HCT116 (cell line): Measurements from ENCODE around the gene JSRP1. TPM values are rescaled to one million over a fixed set of nuclear protein-coding genes. Genes with fewer than 3 reads are reported as not detected.

Experiments used
- ATAC-seq: fragments of 200-7000 bp; cut with Tn5 transposase; 2 replicates; pipeline ENCODE4 v1.9.1; 2020; ENCODE audit warnings: mild to moderate bottlenecking, moderate library complexity
- BruUV-seq: library from RNA; stranded (reverse); fragments of 400-500 nt; replicated peaks from 2 replicates; lab custom pipeline; 2021; lab: Mats Ljungman, UMichigan
- CTCF ChIA-PET: fragments of 300-600 bp; sonication (Branson Sonifier 250); formaldehyde crosslinking; loops from one replicate; lab custom pipeline; 2021; ENCODE audit warnings: antibody characterized with exemption; lab: Charles Lee
- POLR2A ChIA-PET: fragments of 300-600, 350-600 bp; sonication (Branson Sonifier 250); formaldehyde crosslinking; loops from one replicate; lab custom pipeline; 2021; ENCODE audit warnings: antibody characterized with exemption; lab: Charles Lee
- RAD21 ChIA-PET, 2 experiments: fragments of 300-600 bp; sonication (Branson Sonifier 250); formaldehyde crosslinking; loops; one replicate each; lab custom pipeline; 2023; ENCODE audit warnings: low total read pairs in 2 of 2; ENCODE audit not compliant: uncharacterized antibody in 2 of 2, unreplicated experiment in 2 of 2, low non-redundant PET in 1 of 2; lab: Charles Lee
- DNase-seq: peaks from one replicate; pipeline ENCODE4 v3.0.0-alpha.2; 2010; ENCODE audit warnings: low read depth, low spot score
- H2AFZ ChIP-seq: fragments of 200-600 bp; shearing (Covaris generic), sonication (generic); 2 replicates; pipeline ENCODE4 v1.6.1; 2017; ENCODE audit warnings: low read depth, mixed run types, mixed read lengths, antibody characterized with exemption, low read length; ENCODE audit not compliant: poor library complexity, severe bottlenecking
- H3K27ac ChIP-seq: 2 replicates; pipeline ENCODE4 v1.5.1; 2012; ENCODE audit warnings: low read depth, low read length
- H3K27me3 ChIP-seq: fragments of 200-600 bp; sonication (generic); 2 replicates; pipeline ENCODE4 v1.6.1; 2016; ENCODE audit warnings: mixed run types, low read length, mixed read lengths; ENCODE audit not compliant: insufficient read depth
- H3K36me3 ChIP-seq, 2 experiments: fragments of 200-500 bp in 1 of 2; fragments of 200-600 bp in 1 of 2; sonication (Bioruptor generic) in 1 of 2; sonication (generic) in 1 of 2; 2 replicates each; pipeline versions ENCODE4 v1.5.1 to v1.6.1; 2014 to 2016; ENCODE audit warnings: low read length in 2 of 2, inconsistent platforms in 1 of 2, mixed read lengths in 1 of 2, mixed run types in 1 of 2; ENCODE audit not compliant: insufficient read depth in 2 of 2, control insufficient read depth in 1 of 2
- H3K4me1 ChIP-seq, 2 experiments: fragments of 200-600 bp in 1 of 2; sonication (generic) in 1 of 2; 2 replicates each; pipeline versions ENCODE4 v1.5.1 to v1.6.1; 2012 to 2017; ENCODE audit warnings: low read length in 2 of 2, inconsistent platforms in 1 of 2, mild to moderate bottlenecking in 1 of 2, mixed read lengths in 1 of 2, mixed run types in 1 of 2, moderate library complexity in 1 of 2; ENCODE audit not compliant: insufficient read depth in 2 of 2, control insufficient read depth in 1 of 2
- H3K4me2 ChIP-seq: fragments of 200-600 bp; sonication (generic); 2 replicates; pipeline ENCODE4 v1.6.1; 2017; ENCODE audit warnings: mixed run types, low read length, mixed read lengths
- H3K4me3 ChIP-seq, 2 experiments: fragments of 200-600 bp in 1 of 2; sonication (generic) in 1 of 2; replicated peaks in 1 of 2; 2 replicates each; pipeline ENCODE4 v1.5.1; 2011 to 2016; ENCODE audit warnings: low read length in 2 of 2, control low read depth in 1 of 2, low read depth in 1 of 2, mild to moderate bottlenecking in 1 of 2, mixed read lengths in 1 of 2, mixed run types in 1 of 2
- H3K79me2 ChIP-seq: fragments of 200-600 bp; sonication (generic); 2 replicates; pipeline ENCODE4 v1.6.1; 2017; ENCODE audit warnings: mild to moderate bottlenecking, mixed run types, low read length, moderate library complexity, mixed read lengths; ENCODE audit not compliant: insufficient read depth
- H3K9ac ChIP-seq: fragments of 200-600 bp; sonication (generic); 2 replicates; pipeline ENCODE4 v1.6.1; 2016; ENCODE audit warnings: low read length, mixed read lengths
- H3K9me2 ChIP-seq: fragments of 200-600 bp; sonication (generic), shearing (Covaris generic); 2 replicates; pipeline ENCODE4 v1.6.1; 2017; ENCODE audit warnings: mixed run types, mild to moderate bottlenecking, moderate library complexity; ENCODE audit not compliant: insufficient read depth
- H3K9me3 ChIP-seq, 2 experiments: fragments of 200-500 bp in 1 of 2; fragments of 200-600 bp in 1 of 2; sonication (Bioruptor generic) in 1 of 2; sonication (generic) in 1 of 2; 2 replicates each; pipeline ENCODE4 v1.6.1; 2014 to 2017; ENCODE audit warnings: low read length in 2 of 2, mixed read lengths in 2 of 2, inconsistent platforms in 1 of 2, low read depth in 1 of 2, mild to moderate bottlenecking in 1 of 2, mixed run types in 1 of 2, moderate library complexity in 1 of 2; ENCODE audit not compliant: control insufficient read depth in 1 of 2, insufficient read depth in 1 of 2
- H4K20me1 ChIP-seq: fragments of 200-600 bp; sonication (generic), shearing (Covaris generic); 2 replicates; pipeline ENCODE4 v1.6.1; 2017; ENCODE audit warnings: mixed run types, mild to moderate bottlenecking, moderate library complexity; ENCODE audit not compliant: insufficient read depth
- CBX3 ChIP-seq: IDR thresholded peaks from 2 replicates; pipeline ENCODE4 v1.6.1; 2012; ENCODE audit warnings: low read depth
- ELF1 ChIP-seq: IDR thresholded peaks from 2 replicates; pipeline ENCODE4 v1.6.1; 2012; ENCODE audit warnings: low read depth, borderline replicate concordance
- EZH2phosphoT487 ChIP-seq: fragments of 200-600 bp; IDR thresholded peaks from 2 replicates; pipeline ENCODE4 v1.6.1; 2018; ENCODE audit warnings: antibody characterized with exemption, borderline replicate concordance
- RAD21 ChIP-seq: IDR thresholded peaks from 2 replicates; pipeline ENCODE4 v1.6.1; 2012; ENCODE audit warnings: low read depth, mild to moderate bottlenecking
- SRF ChIP-seq: IDR thresholded peaks from 2 replicates; pipeline ENCODE4 v1.6.1; 2012; ENCODE audit warnings: low read depth
- YY1 ChIP-seq: IDR thresholded peaks from 2 replicates; pipeline ENCODE4 v1.6.1; 2011; ENCODE audit warnings: low read length, low read depth, moderate library complexity, mild to moderate bottlenecking; ENCODE audit not compliant: insufficient replicate concordance; ENCODE audit errors: extremely low read depth
- ZFX ChIP-seq: fragments of 450-650 bp; IDR thresholded peaks from 2 replicates; pipeline ENCODE4 v1.6.1; 2017
- ZNF274 ChIP-seq: fragments of 200-500 bp; sonication (Bioruptor generic); IDR thresholded peaks from 2 replicates; pipeline ENCODE4 v1.6.1; 2014; ENCODE audit warnings: mild to moderate bottlenecking, low read depth, low read length, inconsistent platforms
- intact Hi-C: fragments of 100-400 bp; cut with micrococcal nuclease; formaldehyde crosslinking; loops from 2 replicates; pipeline ENCODE4 v1.10.0; 2022
- total RNA-seq: library from RNA; stranded (reverse); gene quantifications from one replicate; pipeline ENCODE4 v1.2.1, GENCODE V29; 2021; ENCODE audit not compliant: unreplicated experiment
- TF ChIP-seq, protein P1 (sequence below): IDR thresholded peaks from 2 replicates; pipeline ENCODE4 v1.6.1; 2011; ENCODE audit warnings: mild to moderate bottlenecking, low read length, moderate library complexity; ENCODE audit not compliant: insufficient replicate concordance; ENCODE audit errors: extremely low read depth
- TF ChIP-seq, protein P2 (sequence below): IDR thresholded peaks from 2 replicates; pipeline ENCODE4 v1.6.1; 2012

JSRP1 gene
- total RNA-seq, 1 experiment from 2014 or later = 0.30 TPM

DNA sequence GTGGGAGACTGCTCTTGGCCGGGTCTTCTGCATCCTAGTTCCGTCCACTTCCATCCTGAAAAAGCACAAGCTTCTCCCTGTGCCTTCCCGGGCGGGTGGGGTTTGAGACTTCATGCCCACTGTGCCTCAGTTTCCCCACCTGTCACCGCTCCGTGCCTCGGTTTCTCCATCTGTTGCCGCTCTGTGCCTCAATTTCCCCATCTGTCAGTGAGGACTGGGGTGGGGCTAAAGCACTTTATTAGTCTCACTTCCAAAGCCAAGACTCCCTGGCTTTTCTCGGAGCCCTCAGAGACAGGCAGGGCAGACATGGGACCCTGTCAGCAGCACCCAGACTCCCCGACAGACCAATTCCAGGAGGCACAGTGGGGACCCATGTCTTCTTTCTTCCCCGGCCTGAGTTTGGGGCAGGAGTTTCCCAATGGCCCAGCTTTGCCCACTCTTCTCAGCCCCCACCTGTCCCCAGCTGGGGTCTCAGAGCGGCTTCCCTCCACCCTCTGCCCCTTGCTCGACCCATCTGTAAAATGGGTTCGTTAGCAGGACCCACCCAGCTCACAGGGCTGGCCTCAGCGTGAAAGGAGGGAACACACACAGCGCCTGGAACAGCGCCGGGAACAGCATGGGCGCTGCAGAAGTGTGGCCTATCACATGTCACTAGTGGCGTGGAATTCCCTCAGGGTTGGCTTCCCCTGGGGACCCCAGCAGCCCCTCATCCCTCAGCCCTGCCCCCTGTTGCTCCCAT lies 30.4 kb upstream of the JSRP1 start (continued):
- TF ChIP-seq, protein P1, sequence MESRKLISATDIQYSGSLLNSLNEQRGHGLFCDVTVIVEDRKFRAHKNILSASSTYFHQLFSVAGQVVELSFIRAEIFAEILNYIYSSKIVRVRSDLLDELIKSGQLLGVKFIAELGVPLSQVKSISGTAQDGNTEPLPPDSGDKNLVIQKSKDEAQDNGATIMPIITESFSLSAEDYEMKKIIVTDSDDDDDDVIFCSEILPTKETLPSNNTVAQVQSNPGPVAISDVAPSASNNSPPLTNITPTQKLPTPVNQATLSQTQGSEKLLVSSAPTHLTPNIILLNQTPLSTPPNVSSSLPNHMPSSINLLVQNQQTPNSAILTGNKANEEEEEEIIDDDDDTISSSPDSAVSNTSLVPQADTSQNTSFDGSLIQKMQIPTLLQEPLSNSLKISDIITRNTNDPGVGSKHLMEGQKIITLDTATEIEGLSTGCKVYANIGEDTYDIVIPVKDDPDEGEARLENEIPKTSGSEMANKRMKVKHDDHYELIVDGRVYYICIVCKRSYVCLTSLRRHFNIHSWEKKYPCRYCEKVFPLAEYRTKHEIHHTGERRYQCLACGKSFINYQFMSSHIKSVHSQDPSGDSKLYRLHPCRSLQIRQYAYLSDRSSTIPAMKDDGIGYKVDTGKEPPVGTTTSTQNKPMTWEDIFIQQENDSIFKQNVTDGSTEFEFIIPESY = no peak
- TF ChIP-seq EZH2phosphoT487 (no peak), ELF1 (no peak), ZFX (no peak), SRF (no peak), ZNF274 (no peak), YY1 (no peak), RAD21 (no peak)

DNA sequence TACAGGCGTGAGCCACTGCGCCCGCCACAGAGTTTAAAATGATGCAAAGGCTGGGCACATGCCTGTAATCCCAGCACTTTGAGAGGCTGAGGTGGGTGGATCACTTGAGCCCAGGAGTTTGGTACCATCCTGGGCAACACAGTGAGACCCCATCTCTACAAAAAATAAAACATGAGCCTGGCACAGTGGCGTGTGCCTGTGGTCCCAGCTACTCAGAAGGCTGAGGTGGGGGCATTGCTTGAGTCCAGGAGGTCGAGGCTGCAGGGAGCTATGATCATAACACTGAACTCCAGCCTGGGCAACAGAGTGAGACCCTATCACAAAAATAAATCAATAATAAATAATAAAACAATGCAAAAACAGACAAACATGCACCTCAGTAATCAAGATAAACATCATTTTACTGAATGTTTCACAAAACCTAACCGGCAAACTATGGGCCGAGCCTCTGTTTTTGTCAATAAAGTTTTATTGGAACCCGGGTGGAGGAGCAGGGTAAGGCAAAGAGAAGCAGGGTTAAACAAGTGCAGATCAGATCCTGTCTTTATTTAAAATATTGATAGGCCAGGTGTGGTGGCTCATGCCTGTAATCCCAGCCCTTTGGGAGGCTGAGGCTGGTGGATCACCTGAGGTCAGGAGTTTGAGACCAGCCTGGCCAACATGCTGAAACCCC lies 27.8 kb upstream of the JSRP1 start:
- BruUV-seq = no TSS peak
- H3K4me1 ChIP-seq = no peaks in the 10 kb centered on the region
- no peak overlapping the region for H3K9ac ChIP-seq
- H3K27ac ChIP-seq = no peak overlapping the region
- H3K27me3 ChIP-seq = no peaks in the 10 kb centered on the region
- CTCF ChIA-PET = no interaction called here
- no peak overlapping the region for H2AFZ ChIP-seq
- intact Hi-C loops = no loop called here
- no peaks in the 10 kb centered on the region for H3K9me2 ChIP-seq
- no peak for TF ChIP-seq YY1
- no peak for TF ChIP-seq CBX3
- TF ChIP-seq ZFX = no peak
- TF ChIP-seq RAD21 = no peak
- TF ChIP-seq, protein P2, sequence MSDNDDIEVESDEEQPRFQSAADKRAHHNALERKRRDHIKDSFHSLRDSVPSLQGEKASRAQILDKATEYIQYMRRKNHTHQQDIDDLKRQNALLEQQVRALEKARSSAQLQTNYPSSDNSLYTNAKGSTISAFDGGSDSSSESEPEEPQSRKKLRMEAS = no peak
- TF ChIP-seq, all 23 proteins: peak for 0
- ChIA-PET RAD21 (no interaction called here), POLR2A (no interaction called here)
- H4K20me1 ChIP-seq = no peaks in the 10 kb centered on the region
- H3K9me3 ChIP-seq = no peaks in the 10 kb centered on the region
- no peak overlapping the region for H3K4me3 ChIP-seq
- no peaks in the 10 kb centered on the region for H3K79me2 ChIP-seq
- H3K4me2 ChIP-seq = no peak overlapping the region
- no peak for DNase-seq
- H3K36me3 ChIP-seq = no peaks in the 10 kb centered on the region
- no peak for ATAC-seq
